ENCODE results near the gene ZNF736. TPM values are rescaled to one million over a fixed set of nuclear protein-coding genes. Genes with fewer than 3 reads are reported as not detected.

ZNF736 gene
- total RNA-seq, 4 donors from 2014 or later = 4.6 to 27.2 (median 9.6) TPM

DNA sequence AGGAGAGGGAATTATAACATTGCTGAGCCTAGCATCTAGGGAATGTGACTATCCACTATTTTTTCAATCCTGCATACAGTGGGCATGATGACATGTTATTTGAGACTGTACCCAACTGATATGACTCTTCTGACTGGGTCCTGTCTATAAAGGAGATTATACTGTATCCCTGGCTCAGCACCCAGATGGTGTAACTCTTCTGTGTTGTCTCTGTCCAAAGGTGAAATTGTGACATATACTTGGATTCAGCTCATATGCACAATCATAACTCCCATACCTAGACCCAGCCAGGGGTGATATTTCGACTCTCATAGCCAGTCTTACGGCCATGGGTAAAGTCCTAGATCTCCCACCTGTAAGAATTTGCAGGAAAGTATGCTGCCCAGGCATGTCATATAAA lies 59.3 kb downstream of the ZNF736 start:
- H3K27ac ChIP-seq = no peak overlapping the region
- H3K4me3 ChIP-seq = no peak overlapping the region
- peaks cover 0 to 12% (median 0%) of the 10 kb centered on the region in 4 donors for H3K9me3 ChIP-seq
- TF ChIP-seq, protein P1, sequence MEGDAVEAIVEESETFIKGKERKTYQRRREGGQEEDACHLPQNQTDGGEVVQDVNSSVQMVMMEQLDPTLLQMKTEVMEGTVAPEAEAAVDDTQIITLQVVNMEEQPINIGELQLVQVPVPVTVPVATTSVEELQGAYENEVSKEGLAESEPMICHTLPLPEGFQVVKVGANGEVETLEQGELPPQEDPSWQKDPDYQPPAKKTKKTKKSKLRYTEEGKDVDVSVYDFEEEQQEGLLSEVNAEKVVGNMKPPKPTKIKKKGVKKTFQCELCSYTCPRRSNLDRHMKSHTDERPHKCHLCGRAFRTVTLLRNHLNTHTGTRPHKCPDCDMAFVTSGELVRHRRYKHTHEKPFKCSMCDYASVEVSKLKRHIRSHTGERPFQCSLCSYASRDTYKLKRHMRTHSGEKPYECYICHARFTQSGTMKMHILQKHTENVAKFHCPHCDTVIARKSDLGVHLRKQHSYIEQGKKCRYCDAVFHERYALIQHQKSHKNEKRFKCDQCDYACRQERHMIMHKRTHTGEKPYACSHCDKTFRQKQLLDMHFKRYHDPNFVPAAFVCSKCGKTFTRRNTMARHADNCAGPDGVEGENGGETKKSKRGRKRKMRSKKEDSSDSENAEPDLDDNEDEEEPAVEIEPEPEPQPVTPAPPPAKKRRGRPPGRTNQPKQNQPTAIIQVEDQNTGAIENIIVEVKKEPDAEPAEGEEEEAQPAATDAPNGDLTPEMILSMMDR (IDR thresholded peaks at IDR 0.05) = no peak
- H3K36me3 ChIP-seq = no peaks in the 10 kb centered on the region
- no peak for DNase-seq
- H3K27me3 ChIP-seq = no peaks in the 10 kb centered on the region
- H3K4me1 ChIP-seq = no peaks in the 10 kb centered on the region

DNA sequence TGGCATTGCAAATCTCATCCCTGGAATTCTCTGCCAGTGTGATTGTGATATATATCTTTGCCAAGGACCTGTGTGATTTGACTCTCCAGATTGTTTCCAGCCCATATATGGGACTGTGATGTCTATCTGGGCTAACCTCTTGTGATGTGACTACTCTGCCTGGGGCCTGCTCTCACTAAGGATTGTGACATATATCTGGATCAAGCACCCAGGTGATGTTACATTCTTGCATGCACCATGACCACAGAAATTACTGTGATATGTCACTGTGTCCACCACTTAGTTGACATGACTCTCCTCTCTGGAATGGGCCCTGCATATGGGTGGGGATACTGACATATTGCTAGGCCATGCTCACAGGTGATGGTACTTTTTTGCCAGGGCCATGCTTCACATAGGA lies 86.6 kb downstream of the ZNF736 start:
- H3K4me3 ChIP-seq = no peak overlapping the region
- TF ChIP-seq, protein P1 (IDR thresholded peaks at IDR 0.05) = no peak
- no peak for TF ChIP-seq POLR2A (IDR thresholded peaks at IDR 0.05)
- H3K36me3 ChIP-seq = no peaks in the 10 kb centered on the region
- peaks cover 0 to 11% (median 0%) of the 10 kb centered on the region in 4 donors for H3K9me3 ChIP-seq
- H3K4me1 ChIP-seq = no peaks in the 10 kb centered on the region
- DNase-seq = no peak
- H3K27ac ChIP-seq = no peak overlapping the region
- H3K27me3 ChIP-seq = no peaks in the 10 kb centered on the region

Other genes with a start within 250 kb of the ZNF736 start
- gene ZNF735, start 106.8 kb upstream of the ZNF736 start, total RNA-seq = not detected
- not detected for gene ZNF679, start 85.5 kb upstream of the ZNF736 start, total RNA-seq
- 10 to 100 TPM in 2 of 4 donors, 1 to 10 TPM in 2; 3.3 to 26.4 (median 11.5) TPM for gene ZNF680, start 249.1 kb downstream of the ZNF736 start, total RNA-seq